GM12865 (cell line): ENCODE results near the gene HIPK2.

Source experiments
- DNase-seq: peaks from one replicate; pipeline ENCODE4 v3.0.0; 2010; ENCODE audit warnings: low read depth
- H3K4me3 ChIP-seq: 2 replicates; pipeline ENCODE4 v1.5.1; 2011; ENCODE audit warnings: mild to moderate bottlenecking, low read depth, low read length, control low read depth
- CTCF ChIP-seq: IDR thresholded peaks from 2 replicates; pipeline ENCODE4 v1.5.1; 2011; ENCODE audit warnings: low read length, control low read depth, low read depth, inconsistent platforms; ENCODE audit not compliant: insufficient read depth; ENCODE audit errors: missing control alignments

Gene HIPK2

GRCh38 chr7:139769066-139769465, 8.7 kb downstream of the HIPK2 start:
- TF ChIP-seq CTCF: no peak
- H3K4me3 ChIP-seq: no peak overlapping the region
- no peak for DNase-seq

GRCh38 chr7:139768249-139768824, 9.5 kb downstream of the HIPK2 start:
- TF ChIP-seq CTCF: no peak
- DNase-seq: no peak
- H3K4me3 ChIP-seq: no peak overlapping the region

- no peak overlapping the region for H3K4me3 ChIP-seq
- DNase-seq: peak; percentile 87
- no peak for TF ChIP-seq CTCF
Observed at GRCh38 chr7:139767561-139767982, 10.2 kb downstream of the HIPK2 start.

- no peak for DNase-seq
- no peak overlapping the region for H3K4me3 ChIP-seq
- TF ChIP-seq CTCF: no peak
Observed at GRCh38 chr7:139765143-139765542, 12.7 kb downstream of the HIPK2 start.

GRCh38 chr7:139763330-139763729, 14.5 kb downstream of the HIPK2 start:
- no peak for DNase-seq
- TF ChIP-seq CTCF: no peak
- no peak overlapping the region for H3K4me3 ChIP-seq

GRCh38 chr7:139762886-139763285, 14.9 kb downstream of the HIPK2 start:
- no peak for DNase-seq
- no peak for TF ChIP-seq CTCF
- no peak overlapping the region for H3K4me3 ChIP-seq

- TF ChIP-seq CTCF: no peak
- H3K4me3 ChIP-seq: no peak overlapping the region
- no peak for DNase-seq
Observed at GRCh38 chr7:139758388-139758787, 19.4 kb downstream of the HIPK2 start.
